PC-9 (cell line): ENCODE results near the gene TMEM231. TPM values are rescaled to one million over a fixed set of nuclear protein-coding genes. Genes with fewer than 3 reads are reported as not detected.
"Not testable (repeated sequence)": the region's sequence is repeated elsewhere in the genome, so short reads cannot be mapped to it uniquely, and the experiment has no call there.

ENCODE experiments used
- BruUV-seq: library from RNA; stranded (reverse); fragments of 400-500 nt; replicated peaks from 2 replicates; lab custom pipeline; 2021; lab: Mats Ljungman, UMichigan
- CTCF ChIA-PET: fragments of 300-600 bp; sonication (Branson Sonifier 250); formaldehyde crosslinking; loops from one replicate; lab custom pipeline; 2022; ENCODE audit warnings: antibody characterized with exemption; lab: Charles Lee
- POLR2A ChIA-PET: fragments of 300-600 bp; sonication (Branson Sonifier 250); formaldehyde crosslinking; loops from one replicate; lab custom pipeline; 2022; ENCODE audit warnings: antibody characterized with exemption; ENCODE audit not compliant: unreplicated experiment; lab: Charles Lee
- DNase-seq, 2 experiments: peaks; one replicate each; pipeline versions ENCODE4 v3.0.0 to v3.0.0-alpha.2; 2015 to 2022; ENCODE audit warnings: mixed read lengths in 1 of 2
- H2AFZ ChIP-seq: fragments of 200-600 bp; sonication (generic); 2 replicates; pipeline ENCODE4 v1.8.1; 2017; ENCODE audit warnings: antibody characterized with exemption
- H3F3A ChIP-seq: fragments of 200-600 bp; sonication (generic); 2 replicates; pipeline ENCODE4 v1.8.1; 2017; ENCODE audit warnings: antibody characterized with exemption, mild to moderate bottlenecking, low read depth; ENCODE audit not compliant: insufficient read depth
- H3K27ac ChIP-seq: fragments of 200-600 bp; sonication (generic); 2 replicates; pipeline ENCODE4 v1.6.1; 2016; ENCODE audit warnings: mixed run types
- H3K27me3 ChIP-seq: fragments of 200-600 bp; sonication (generic); 2 replicates; pipeline ENCODE4 v1.6.1; 2016; ENCODE audit warnings: low read depth, mixed run types; ENCODE audit not compliant: insufficient read depth
- H3K36me3 ChIP-seq: fragments of 200-600 bp; sonication (generic); 2 replicates; pipeline ENCODE4 v1.6.1; 2016; ENCODE audit warnings: low read depth, mixed run types
- H3K4me1 ChIP-seq: fragments of 200-600 bp; sonication (generic); replicated peaks from 2 replicates; pipeline ENCODE4 v1.6.1; 2016; ENCODE audit warnings: mixed run types; ENCODE audit not compliant: insufficient read depth
- H3K4me2 ChIP-seq: fragments of 200-600 bp; sonication (generic); 2 replicates; pipeline ENCODE4 v1.6.1; 2017; ENCODE audit warnings: mixed run types
- H3K4me3 ChIP-seq: fragments of 200-600 bp; sonication (generic); 2 replicates; pipeline ENCODE4 v1.6.1; 2016; ENCODE audit warnings: mixed run types
- H3K79me2 ChIP-seq: fragments of 200-600 bp; sonication (generic); 2 replicates; pipeline ENCODE4 v1.6.1; 2017; ENCODE audit warnings: low read depth, mixed run types
- H3K9me2 ChIP-seq: fragments of 200-600 bp; sonication (generic); 2 replicates; pipeline ENCODE4 v1.8.1; 2017; ENCODE audit warnings: mild to moderate bottlenecking; ENCODE audit not compliant: insufficient read depth
- H3K9me3 ChIP-seq: fragments of 200-600 bp; sonication (generic); 2 replicates; pipeline ENCODE4 v1.8.1; 2016; ENCODE audit warnings: low read depth; ENCODE audit not compliant: insufficient read depth
- H4K20me1 ChIP-seq: fragments of 200-600 bp; sonication (generic); 2 replicates; pipeline ENCODE4 v1.8.1; 2017; ENCODE audit not compliant: insufficient read depth
- CTCF ChIP-seq: fragments of 200-600 bp; sonication (generic); conservative IDR thresholded peaks from 2 replicates; pipeline ENCODE4 v1.6.1; 2017; ENCODE audit warnings: mixed run types, antibody characterized with exemption, mild to moderate bottlenecking, moderate library complexity
- EZH2 ChIP-seq: fragments of 200-600 bp; sonication (generic); IDR thresholded peaks from 2 replicates; pipeline ENCODE4 v1.8.0; 2017; ENCODE audit warnings: antibody characterized with exemption, low read depth
- intact Hi-C: fragments of 100-400 bp; cut with micrococcal nuclease; formaldehyde crosslinking; loops from one replicate; pipeline ENCODE4 v1.10.0; 2022; ENCODE audit not compliant: unreplicated experiment
- total RNA-seq: library from RNA; stranded (reverse); gene quantifications from 2 replicates; pipeline ENCODE4 v1.2.3, GENCODE V29; 2021

Gene TMEM231
- total RNA-seq, 1 experiment from 2014 or later, result 18.8 TPM

- H3K36me3 ChIP-seq, result 0 out of 2 replicates have a peak, but pooled peaks cover 4% of the 10 kb centered on the region
- no peaks in the 10 kb centered on the region for H3K9me2 ChIP-seq
- no peak for TF ChIP-seq EZH2
- no peak for TF ChIP-seq CTCF
- POLR2A ChIA-PET, result no interaction called here
- no peak overlapping the region for H3K4me3 ChIP-seq
- peaks cover 20% of the 10 kb centered on the region for H3F3A ChIP-seq
- intact Hi-C loops, result no loop called here
- no peak overlapping the region for H3K4me2 ChIP-seq
- CTCF ChIA-PET, result no interaction called here
- no peak overlapping the region for H3K27ac ChIP-seq
- H4K20me1 ChIP-seq, result no peaks in the 10 kb centered on the region
- no TSS peak for BruUV-seq
- no peak for DNase-seq
- no peaks in the 10 kb centered on the region for H3K27me3 ChIP-seq
- H2AFZ ChIP-seq, result no peak overlapping the region
- H3K9me3 ChIP-seq, result no peaks in the 10 kb centered on the region
- peaks cover 25% of the 10 kb centered on the region for H3K4me1 ChIP-seq
- H3K79me2 ChIP-seq, result no peaks in the 10 kb centered on the region
Measured at GRCh38 chr16:75501359-75501758, 54.7 kb downstream of the TMEM231 start.

GRCh38 chr16:75498605-75499322 lies 57.3 kb downstream of the TMEM231 start:
- DNase-seq, result peak in 1 of 2 experiments; percentile 72
- H3K27me3 ChIP-seq, H3K9me3 ChIP-seq, H3K9me2 ChIP-seq, H3K27ac ChIP-seq, H3K4me2 ChIP-seq, H3F3A ChIP-seq, H4K20me1 ChIP-seq, intact Hi-C loops, H3K36me3 ChIP-seq, H2AFZ ChIP-seq, POLR2A ChIA-PET, H3K79me2 ChIP-seq, H3K4me3 ChIP-seq, BruUV-seq: not testable (repeated sequence)
- CTCF ChIA-PET, result interaction anchor here (0.6 kb wide), 1 partner anchor 19 kb away, joined by 7 read pairs; no protein-coding TSS in a partner anchor
- H3K4me1 ChIP-seq, result peaks cover 13% of the 10 kb centered on the region

- no peak overlapping the region for H2AFZ ChIP-seq
- H3K9me2 ChIP-seq, result no peaks in the 10 kb centered on the region
- BruUV-seq, result no TSS peak
- H3K27me3 ChIP-seq, result no peaks in the 10 kb centered on the region
- no peaks in the 10 kb centered on the region for H3K36me3 ChIP-seq
- H3K27ac ChIP-seq, result no peak overlapping the region
- peaks cover 13% of the 10 kb centered on the region; the same call in 1 of the 2 replicates for H3F3A ChIP-seq
- intact Hi-C loops, result no loop called here
- H4K20me1 ChIP-seq, result no peaks in the 10 kb centered on the region
- no peak for TF ChIP-seq CTCF
- no peak for TF ChIP-seq EZH2
- ChIA-PET POLR2A (interaction anchor here (0.6 to 0.9 kb wide), 2 partner anchors 16 to 19 kb away, joined by 4 to 6 read pairs; no protein-coding TSS in a partner anchor), CTCF (interaction anchor here (0.6 to 0.7 kb wide), 2 partner anchors 12 to 20 kb away, joined by 3 to 4 read pairs; no protein-coding TSS in a partner anchor)
- no peak overlapping the region for H3K4me3 ChIP-seq
- no peaks in the 10 kb centered on the region for H3K9me3 ChIP-seq
- no peak overlapping the region for H3K4me2 ChIP-seq
- H3K4me1 ChIP-seq, result peaks cover 7% of the 10 kb centered on the region
- H3K79me2 ChIP-seq, result no peaks in the 10 kb centered on the region
- no peak for DNase-seq
Measured at GRCh38 chr16:75497558-75497957, 58.5 kb downstream of the TMEM231 start.
